Left renal cortex interstitium (tissue), 4 donors: ENCODE results near the gene FBXL4. TPM values are rescaled to one million over a fixed set of nuclear protein-coding genes. Genes with fewer than 3 reads are reported as not detected.
A peak's percentile ranks its signal among the peaks of the same experiment; 100 is the strongest.

Source experiments
- DNase-seq, 4 donors: peaks; one replicate each; pipeline ENCODE4 v3.0.0-alpha.2; 2013; ENCODE audit warnings: low read depth in 4 of 4, low spot score in 2 of 4, missing footprints in 1 of 4
- polyA plus RNA-seq, 4 donors: library from polyadenylated mRNA; unstranded; fragments of 120-200 nt; gene quantifications; one replicate each; pipeline ENCODE4 v1.2.1, GENCODE V29; 2013; ENCODE audit not compliant: insufficient read length in 4 of 4

The FBXL4 gene
- polyA plus RNA-seq, 4 donors: 24.3 to 26.2 (median 24.5) TPM

GRCh38 chr6:98840996-98841513, 106.7 kb downstream of the FBXL4 start:
- no peak for DNase-seq

GRCh38 chr6:98840385-98840784, 107.4 kb downstream of the FBXL4 start:
- no peak for DNase-seq

- DNase-seq: no peak
Measured at GRCh38 chr6:98839781-98840361, 107.9 kb downstream of the FBXL4 start.

- no peak for DNase-seq
Measured at GRCh38 chr6:98838975-98839374, 108.8 kb downstream of the FBXL4 start.

GRCh38 chr6:98838032-98838431, 109.7 kb downstream of the FBXL4 start:
- DNase-seq: no peak

- no peak for DNase-seq
Measured at GRCh38 chr6:98836962-98837944, 110.5 kb downstream of the FBXL4 start.

GRCh38 chr6:98836025-98836961, 111.5 kb downstream of the FBXL4 start:
- no peak for DNase-seq

- DNase-seq: no peak
Measured at GRCh38 chr6:98835149-98836024, 112.4 kb downstream of the FBXL4 start.

- DNase-seq: peak in 1 of 4 donors; percentile 78
Measured at GRCh38 chr6:98834060-98835031, 113.4 kb downstream of the FBXL4 start, which contains the start of gene POU3F2. TSS of gene POU3F2 (plus strand) at chr6:98834574. CDS start at chr6:98834874, 300 bp downstream.

- DNase-seq: no peak
Measured at GRCh38 chr6:98833307-98834059, 114.3 kb downstream of the FBXL4 start.

- DNase-seq: no peak
Measured at GRCh38 chr6:98833057-98833306, 114.8 kb downstream of the FBXL4 start.

GRCh38 chr6:98832284-98833056, 115.3 kb downstream of the FBXL4 start:
- no peak for DNase-seq

GRCh38 chr6:98831959-98832283, 115.8 kb downstream of the FBXL4 start:
- DNase-seq: no peak

GRCh38 chr6:98831057-98831958, 116.4 kb downstream of the FBXL4 start:
- DNase-seq: no peak

- DNase-seq: no peak
Measured at GRCh38 chr6:98830146-98830545, 117.6 kb downstream of the FBXL4 start.

- no peak for DNase-seq
Measured at GRCh38 chr6:98828941-98829411, 118.8 kb downstream of the FBXL4 start.
